ENCODE results near the gene MTMR6.

The MTMR6 gene

DNA sequence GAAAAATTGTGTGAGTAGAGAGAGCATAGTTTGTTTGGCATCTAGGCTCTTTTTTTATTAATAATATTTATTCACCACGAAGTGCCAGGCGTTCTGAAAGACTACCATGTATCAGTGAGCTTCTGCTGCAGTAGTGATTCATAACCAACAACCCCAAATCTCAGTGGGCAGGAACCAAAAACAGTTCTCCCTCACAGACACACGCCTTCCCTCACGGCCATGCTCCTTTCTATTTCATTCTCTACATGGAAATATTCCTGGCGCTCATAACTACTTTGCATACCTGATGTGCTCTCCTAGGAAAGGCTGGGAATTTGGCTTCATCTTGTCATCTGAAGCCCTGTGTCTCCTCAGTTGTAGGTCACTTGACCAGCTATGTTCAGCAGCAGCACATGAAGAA, 88.6 kb downstream of the MTMR6 start:
- Histone ChIP-seq H3K4me1 (ENCODE audit: control insufficient read depth, insufficient read depth, low read length) (0 out of 2 replicates have a peak, but pooled peaks cover under 1% of the 10 kb centered on the region), H3K36me3 (ENCODE audit: control insufficient read depth, insufficient read depth, low read length) (no peaks in the 10 kb centered on the region), H3K27me3 (ENCODE audit: control insufficient read depth, insufficient read depth, low read length) (no peaks in the 10 kb centered on the region), H3K9me3 (ENCODE audit: control insufficient read depth, insufficient read depth, low read length) (no peaks in the 10 kb centered on the region), H3K4me3 (ENCODE audit: low read depth, low read length) (no peak overlapping the region), H3K9ac (ENCODE audit: low read depth, low read length) (no peak overlapping the region), H3K27ac (ENCODE audit: low read depth, low read length) (no peak overlapping the region)

DNA sequence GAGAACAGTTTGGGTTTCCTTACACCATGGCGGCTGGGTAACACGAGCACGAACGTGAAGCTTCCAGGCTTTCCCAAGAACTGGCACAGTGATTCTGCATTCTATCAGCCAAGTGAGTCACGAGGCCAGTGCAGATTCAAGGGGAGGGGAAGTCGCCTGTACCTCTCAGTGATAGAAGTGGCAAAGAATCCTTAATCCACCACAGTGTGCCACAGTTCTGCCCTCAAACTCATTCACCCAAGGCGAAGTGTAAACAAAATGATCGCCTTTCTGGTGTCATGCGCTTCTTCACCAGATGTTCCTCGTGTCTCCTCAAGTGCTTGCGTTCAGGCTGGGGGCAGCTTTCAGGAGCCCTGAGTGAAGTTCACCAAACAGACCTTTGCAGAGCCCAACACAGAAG, 90.3 kb downstream of the MTMR6 start:
- Histone ChIP-seq H3K9ac (ENCODE audit: low read depth, low read length) (no peak overlapping the region), H3K27me3 (ENCODE audit: control insufficient read depth, insufficient read depth, low read length) (no peaks in the 10 kb centered on the region), H3K27ac (ENCODE audit: low read depth, low read length) (no peak overlapping the region), H3K9me3 (ENCODE audit: control insufficient read depth, insufficient read depth, low read length) (no peaks in the 10 kb centered on the region), H3K36me3 (ENCODE audit: control insufficient read depth, insufficient read depth, low read length) (no peaks in the 10 kb centered on the region), H3K4me3 (ENCODE audit: low read depth, low read length) (no peak overlapping the region), H3K4me1 (ENCODE audit: control insufficient read depth, insufficient read depth, low read length) (no peaks in the 10 kb centered on the region)
